WTC11 (cell line): Measurements from ENCODE around the gene DYNC1LI2. TPM values are rescaled to one million over a fixed set of nuclear protein-coding genes. Genes with fewer than 3 reads are reported as not detected.
A peak's percentile ranks its signal among the peaks of the same experiment; 100 is the strongest.

Source experiments
- ATAC-seq: fragments of 200-7000 bp; cut with Tn5 transposase; 2 replicates; pipeline ENCODE4 v1.10.0; 2021; ENCODE audit warnings: mild to moderate bottlenecking, moderate library complexity
- CTCF ChIA-PET: fragments of 300-600 bp; sonication (Branson Sonifier 250); formaldehyde crosslinking; loops from one replicate; lab custom pipeline; 2021; ENCODE audit warnings: antibody characterized with exemption; lab: Charles Lee
- POLR2A ChIA-PET: fragments of 350-600 bp; sonication (Branson Sonifier 250); formaldehyde crosslinking; loops from one replicate; lab custom pipeline; 2021; ENCODE audit warnings: antibody characterized with exemption; lab: Charles Lee
- DNase-seq: peaks from one replicate; pipeline ENCODE4 v3.0.0; 2021; ENCODE audit warnings: low spot score
- H3K27ac Mint-ChIP-seq: 2 replicates; pipeline ENCODE4 v1.8.0; 2021; ENCODE audit warnings: mixed read lengths
- H3K27me3 Mint-ChIP-seq: 2 replicates; pipeline ENCODE4 v1.8.0; 2021; ENCODE audit warnings: low read depth, mild to moderate bottlenecking, moderate library complexity, mixed read lengths
- H3K36me3 Mint-ChIP-seq: 2 replicates; pipeline ENCODE4 v1.8.0; 2021; ENCODE audit warnings: mixed read lengths
- H3K4me1 Mint-ChIP-seq: 2 replicates; pipeline ENCODE4 v1.8.0; 2022; ENCODE audit warnings: mixed read lengths
- H3K4me3 Mint-ChIP-seq: 2 replicates; pipeline ENCODE4 v1.8.0; 2021; ENCODE audit warnings: mild to moderate bottlenecking, moderate library complexity, mixed read lengths
- H3K9me3 Mint-ChIP-seq: 2 replicates; pipeline ENCODE4 v1.8.0; 2021; ENCODE audit warnings: mixed read lengths
- CREB1 ChIP-seq: sonication (generic); formaldehyde crosslinking; IDR thresholded peaks from 2 replicates; pipeline ENCODE4 v1.8.0; 2023; ENCODE audit warnings: mild to moderate bottlenecking, missing genetic modification reagents
- CREM ChIP-seq: sonication (generic); formaldehyde crosslinking; IDR thresholded peaks from 2 replicates; pipeline ENCODE4 v1.8.1; 2022; ENCODE audit warnings: mild to moderate bottlenecking, missing genetic modification reagents, moderate library complexity
- ETV6 ChIP-seq: sonication (generic); formaldehyde crosslinking; IDR thresholded peaks from 2 replicates; pipeline ENCODE4 v1.8.1; 2022; ENCODE audit warnings: mild to moderate bottlenecking, missing genetic modification reagents
- FOXP1 ChIP-seq: sonication (generic); formaldehyde crosslinking; IDR thresholded peaks from 2 replicates; pipeline ENCODE4 v1.8.0; 2022; ENCODE audit warnings: missing genetic modification reagents, mild to moderate bottlenecking, moderate library complexity, borderline replicate concordance
- MYBL2 ChIP-seq: sonication (generic); formaldehyde crosslinking; IDR thresholded peaks from 2 replicates; pipeline ENCODE4 v1.8.1; 2023; ENCODE audit warnings: mild to moderate bottlenecking, moderate library complexity, missing genetic modification reagents
- NFATC4 ChIP-seq: fragments of 250-450 bp; sonication (Bioruptor Pico); IDR thresholded peaks from 2 replicates; pipeline ENCODE4 v1.9.0; 2021; ENCODE audit warnings: mild to moderate bottlenecking
- NR2C2 ChIP-seq: sonication (generic); formaldehyde crosslinking; IDR thresholded peaks from 2 replicates; pipeline ENCODE4 v1.8.0; 2022; ENCODE audit warnings: mild to moderate bottlenecking, missing genetic modification reagents
- NR3C1 ChIP-seq: sonication (generic); formaldehyde crosslinking; conservative IDR thresholded peaks from 2 replicates; pipeline ENCODE4 v1.8.1; 2023; ENCODE audit warnings: low read depth, mild to moderate bottlenecking, missing genetic modification reagents
- OVOL2 ChIP-seq: fragments of 250-450 bp; sonication (Bioruptor Pico); IDR thresholded peaks from 2 replicates; pipeline ENCODE4 v1.9.0; 2021; ENCODE audit warnings: mild to moderate bottlenecking, borderline replicate concordance
- TP53 ChIP-seq: sonication (generic); formaldehyde crosslinking; IDR thresholded peaks from 2 replicates; pipeline ENCODE4 v1.8.1; 2023; ENCODE audit warnings: mild to moderate bottlenecking, missing genetic modification reagents
- ZNF219 ChIP-seq: sonication (generic); formaldehyde crosslinking; IDR thresholded peaks from 2 replicates; pipeline ENCODE4 v1.8.0; 2023; ENCODE audit warnings: missing genetic modification reagents, mild to moderate bottlenecking, borderline replicate concordance
- ZNF396 ChIP-seq: fragments of 250-450 bp; sonication (Bioruptor Pico); IDR thresholded peaks from 2 replicates; pipeline ENCODE4 v1.8.0; 2021; ENCODE audit warnings: mild to moderate bottlenecking, moderate library complexity, borderline replicate concordance
- total RNA-seq: library from RNA; stranded (reverse); gene quantifications from 3 replicates; pipeline ENCODE4 v1.2.3, GENCODE V29; 2021
- TF ChIP-seq, protein P1 (sequence below): sonication (generic); formaldehyde crosslinking; conservative IDR thresholded peaks from 2 replicates; pipeline ENCODE4 v1.8.1; 2023; ENCODE audit warnings: mild to moderate bottlenecking, low read depth, missing genetic modification reagents, moderate library complexity
- TF ChIP-seq, protein P2 (sequence below): sonication (generic); formaldehyde crosslinking; IDR thresholded peaks from 2 replicates; pipeline ENCODE4 v1.8.0; 2022; ENCODE audit warnings: mild to moderate bottlenecking, missing genetic modification reagents
- TF ChIP-seq, protein P3 (sequence below): fragments of 250-450 bp; sonication (Bioruptor Pico); IDR thresholded peaks from 2 replicates; pipeline ENCODE4 v1.9.0; 2021; ENCODE audit warnings: moderate library complexity, mild to moderate bottlenecking, inconsistent platforms, borderline replicate concordance
- TF ChIP-seq, protein P4 (sequence below): sonication (generic); formaldehyde crosslinking; IDR thresholded peaks from 2 replicates; pipeline ENCODE4 v1.8.0; 2022; ENCODE audit warnings: mild to moderate bottlenecking, missing genetic modification reagents
- TF ChIP-seq, protein P5 (sequence below): sonication (generic); formaldehyde crosslinking; IDR thresholded peaks from 2 replicates; pipeline ENCODE4 v1.8.1; 2022; ENCODE audit warnings: low read depth, mild to moderate bottlenecking, moderate library complexity, missing genetic modification reagents, borderline replicate concordance
- TF ChIP-seq, protein P6 (sequence below): sonication (generic); formaldehyde crosslinking; IDR thresholded peaks from 2 replicates; pipeline ENCODE4 v1.8.1; 2022; ENCODE audit warnings: mild to moderate bottlenecking, moderate library complexity, missing genetic modification reagents
- TF ChIP-seq, protein P7 (sequence below): sonication (generic); formaldehyde crosslinking; IDR thresholded peaks from 2 replicates; pipeline ENCODE4 v1.8.1; 2023; ENCODE audit warnings: mild to moderate bottlenecking, moderate library complexity, missing genetic modification reagents
- TF ChIP-seq, protein P8 (sequence below): fragments of 250-450 bp; sonication (Bioruptor Pico); IDR thresholded peaks from 2 replicates; pipeline ENCODE4 v1.9.0; 2021; ENCODE audit warnings: mild to moderate bottlenecking

DYNC1LI2 gene
- total RNA-seq, 1 experiment from 2014 or later, result 89.8 TPM

DNA sequence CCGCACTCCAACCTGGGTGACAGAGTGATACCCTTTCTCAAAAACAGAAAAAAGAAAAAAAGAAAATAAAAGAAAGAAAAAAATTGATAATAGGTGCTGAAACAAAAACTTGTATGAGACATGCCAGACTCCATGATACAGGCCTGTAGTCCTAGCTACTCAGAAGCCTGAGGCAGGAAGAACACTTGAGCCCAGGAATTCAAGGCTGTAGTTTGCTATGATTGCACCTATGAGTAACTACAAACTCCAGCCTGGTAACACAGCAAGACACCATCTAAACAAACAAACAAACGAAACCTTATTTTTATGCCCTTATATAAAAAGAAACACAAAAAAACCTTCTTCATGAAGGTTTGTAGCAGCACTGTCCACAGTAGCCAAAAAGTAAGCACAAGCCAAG is 49.9 kb downstream of the DYNC1LI2 start:
- Mint-ChIP-seq H3K4me3 (no peak overlapping the region), H3K9me3 (no peaks in the 10 kb centered on the region), H3K4me1 (peaks cover 12% of the 10 kb centered on the region)

DNA sequence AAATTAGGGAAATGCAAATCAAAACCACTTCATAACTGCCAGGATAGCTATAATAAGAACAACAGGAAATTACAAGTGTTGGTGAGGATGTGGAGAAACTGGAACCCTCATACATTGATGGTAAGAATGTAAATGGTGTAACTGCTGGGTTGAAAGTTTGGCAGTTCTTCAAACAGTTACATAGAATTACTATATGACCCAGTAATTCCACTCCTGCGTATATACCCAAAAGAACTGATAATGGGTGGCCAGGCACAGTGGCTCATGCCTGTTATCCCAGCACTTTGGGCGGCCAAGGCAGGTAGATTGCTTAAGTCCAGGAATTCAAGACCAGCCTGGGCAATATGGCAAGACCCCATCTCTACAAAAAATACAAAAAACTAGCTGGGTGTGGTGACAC is 50.4 kb downstream of the DYNC1LI2 start:
- H3K27me3 Mint-ChIP-seq, result peaks cover 9% of the 10 kb centered on the region
- no peak for ATAC-seq
- no peak for TF ChIP-seq ZNF396
- TF ChIP-seq, all 79 proteins: peak for 0
- no peak for DNase-seq
- Mint-ChIP-seq H3K36me3 (no peaks in the 10 kb centered on the region), H3K4me1 (peaks cover 8% of the 10 kb centered on the region), H3K27ac (no peak overlapping the region), H3K4me3 (no peak overlapping the region), H3K9me3 (no peaks in the 10 kb centered on the region)
- POLR2A ChIA-PET, result interaction anchor here (0.7 kb wide), 1 partner anchor 102 kb away, joined by 8 read pairs; no protein-coding TSS in a partner anchor
- CTCF ChIA-PET, result interaction anchor here (1.0 kb wide), 1 partner anchor 93 kb away, joined by 3 read pairs; no protein-coding TSS in a partner anchor

More for the DNA sequence above, 49.9 kb downstream of the DYNC1LI2 start:
- no peak for TF ChIP-seq ETV6 (CRISPR knock-in tag)
- TF ChIP-seq, protein P1, sequence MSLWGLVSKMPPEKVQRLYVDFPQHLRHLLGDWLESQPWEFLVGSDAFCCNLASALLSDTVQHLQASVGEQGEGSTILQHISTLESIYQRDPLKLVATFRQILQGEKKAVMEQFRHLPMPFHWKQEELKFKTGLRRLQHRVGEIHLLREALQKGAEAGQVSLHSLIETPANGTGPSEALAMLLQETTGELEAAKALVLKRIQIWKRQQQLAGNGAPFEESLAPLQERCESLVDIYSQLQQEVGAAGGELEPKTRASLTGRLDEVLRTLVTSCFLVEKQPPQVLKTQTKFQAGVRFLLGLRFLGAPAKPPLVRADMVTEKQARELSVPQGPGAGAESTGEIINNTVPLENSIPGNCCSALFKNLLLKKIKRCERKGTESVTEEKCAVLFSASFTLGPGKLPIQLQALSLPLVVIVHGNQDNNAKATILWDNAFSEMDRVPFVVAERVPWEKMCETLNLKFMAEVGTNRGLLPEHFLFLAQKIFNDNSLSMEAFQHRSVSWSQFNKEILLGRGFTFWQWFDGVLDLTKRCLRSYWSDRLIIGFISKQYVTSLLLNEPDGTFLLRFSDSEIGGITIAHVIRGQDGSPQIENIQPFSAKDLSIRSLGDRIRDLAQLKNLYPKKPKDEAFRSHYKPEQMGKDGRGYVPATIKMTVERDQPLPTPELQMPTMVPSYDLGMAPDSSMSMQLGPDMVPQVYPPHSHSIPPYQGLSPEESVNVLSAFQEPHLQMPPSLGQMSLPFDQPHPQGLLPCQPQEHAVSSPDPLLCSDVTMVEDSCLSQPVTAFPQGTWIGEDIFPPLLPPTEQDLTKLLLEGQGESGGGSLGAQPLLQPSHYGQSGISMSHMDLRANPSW (CRISPR knock-in tag), result no peak
- no peak for TF ChIP-seq FOXP1
- no peak for TF ChIP-seq NR3C1 (CRISPR knock-in tag)
- TF ChIP-seq, protein P2, sequence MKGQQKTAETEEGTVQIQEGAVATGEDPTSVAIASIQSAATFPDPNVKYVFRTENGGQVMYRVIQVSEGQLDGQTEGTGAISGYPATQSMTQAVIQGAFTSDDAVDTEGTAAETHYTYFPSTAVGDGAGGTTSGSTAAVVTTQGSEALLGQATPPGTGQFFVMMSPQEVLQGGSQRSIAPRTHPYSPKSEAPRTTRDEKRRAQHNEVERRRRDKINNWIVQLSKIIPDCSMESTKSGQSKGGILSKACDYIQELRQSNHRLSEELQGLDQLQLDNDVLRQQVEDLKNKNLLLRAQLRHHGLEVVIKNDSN (CRISPR knock-in tag), result no peak
- TF ChIP-seq CREM, result no peak
- TF ChIP-seq, protein P3, sequence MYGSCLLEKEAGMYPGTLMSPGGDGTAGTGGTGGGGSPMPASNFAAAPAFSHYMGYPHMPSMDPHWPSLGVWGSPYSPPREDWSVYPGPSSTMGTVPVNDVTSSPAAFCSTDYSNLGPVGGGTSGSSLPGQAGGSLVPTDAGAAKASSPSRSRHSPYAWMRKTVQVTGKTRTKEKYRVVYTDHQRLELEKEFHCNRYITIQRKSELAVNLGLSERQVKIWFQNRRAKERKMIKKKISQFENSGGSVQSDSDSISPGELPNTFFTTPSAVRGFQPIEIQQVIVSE (CRISPR knock-in tag), result no peak
- no peak for TF ChIP-seq TP53 (CRISPR knock-in tag)
- TF ChIP-seq, protein P4, sequence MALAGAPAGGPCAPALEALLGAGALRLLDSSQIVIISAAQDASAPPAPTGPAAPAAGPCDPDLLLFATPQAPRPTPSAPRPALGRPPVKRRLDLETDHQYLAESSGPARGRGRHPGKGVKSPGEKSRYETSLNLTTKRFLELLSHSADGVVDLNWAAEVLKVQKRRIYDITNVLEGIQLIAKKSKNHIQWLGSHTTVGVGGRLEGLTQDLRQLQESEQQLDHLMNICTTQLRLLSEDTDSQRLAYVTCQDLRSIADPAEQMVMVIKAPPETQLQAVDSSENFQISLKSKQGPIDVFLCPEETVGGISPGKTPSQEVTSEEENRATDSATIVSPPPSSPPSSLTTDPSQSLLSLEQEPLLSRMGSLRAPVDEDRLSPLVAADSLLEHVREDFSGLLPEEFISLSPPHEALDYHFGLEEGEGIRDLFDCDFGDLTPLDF (CRISPR knock-in tag), result no peak
- no peak for TF ChIP-seq MYBL2 (CRISPR knock-in tag)
- H3K27me3 Mint-ChIP-seq, result peaks cover 9% of the 10 kb centered on the region
- H3K27ac Mint-ChIP-seq, result no peak overlapping the region
- POLR2A ChIA-PET, result interaction anchor here (0.7 kb wide), 1 partner anchor 102 kb away, joined by 8 read pairs; no protein-coding TSS in a partner anchor
- ATAC-seq, result no peak
- no peaks in the 10 kb centered on the region for H3K36me3 Mint-ChIP-seq
- no peak for DNase-seq
- CTCF ChIA-PET, result interaction anchor here (1.0 kb wide), 1 partner anchor 93 kb away, joined by 3 read pairs; no protein-coding TSS in a partner anchor

DNA sequence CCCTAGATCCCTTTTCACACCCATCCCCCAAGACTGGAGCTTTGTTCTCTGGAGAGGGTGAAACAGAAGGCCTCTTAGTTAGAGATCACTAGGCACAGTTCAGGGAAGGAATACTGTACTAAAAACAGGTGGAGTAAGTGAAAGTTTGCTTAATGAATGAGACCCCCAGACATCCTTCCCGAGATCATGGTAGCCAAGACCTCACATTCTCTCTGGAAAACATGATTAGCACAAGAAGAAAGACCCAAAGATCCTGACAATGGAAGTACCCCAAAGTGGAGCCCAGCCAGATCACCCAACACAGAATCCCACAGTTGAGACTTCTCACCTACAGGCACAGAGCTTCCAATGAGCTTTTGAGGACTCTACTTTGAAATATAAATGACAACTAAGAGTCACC is 51.5 kb downstream of the DYNC1LI2 start:
- Mint-ChIP-seq H3K4me3 (no peak overlapping the region), H3K36me3 (no peaks in the 10 kb centered on the region), H3K27ac (0 out of 2 replicates have a peak overlapping the region, but pooled peaks have one; percentile 29)
- TF ChIP-seq CREB1 (CRISPR knock-in tag), result no peak
- TF ChIP-seq NR2C2 (CRISPR knock-in tag), result no peak
- TF ChIP-seq, protein P5, sequence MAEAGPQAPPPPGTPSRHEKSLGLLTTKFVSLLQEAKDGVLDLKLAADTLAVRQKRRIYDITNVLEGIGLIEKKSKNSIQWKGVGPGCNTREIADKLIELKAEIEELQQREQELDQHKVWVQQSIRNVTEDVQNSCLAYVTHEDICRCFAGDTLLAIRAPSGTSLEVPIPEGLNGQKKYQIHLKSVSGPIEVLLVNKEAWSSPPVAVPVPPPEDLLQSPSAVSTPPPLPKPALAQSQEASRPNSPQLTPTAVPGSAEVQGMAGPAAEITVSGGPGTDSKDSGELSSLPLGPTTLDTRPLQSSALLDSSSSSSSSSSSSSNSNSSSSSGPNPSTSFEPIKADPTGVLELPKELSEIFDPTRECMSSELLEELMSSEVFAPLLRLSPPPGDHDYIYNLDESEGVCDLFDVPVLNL (CRISPR knock-in tag), result no peak
- TF ChIP-seq, protein P6, sequence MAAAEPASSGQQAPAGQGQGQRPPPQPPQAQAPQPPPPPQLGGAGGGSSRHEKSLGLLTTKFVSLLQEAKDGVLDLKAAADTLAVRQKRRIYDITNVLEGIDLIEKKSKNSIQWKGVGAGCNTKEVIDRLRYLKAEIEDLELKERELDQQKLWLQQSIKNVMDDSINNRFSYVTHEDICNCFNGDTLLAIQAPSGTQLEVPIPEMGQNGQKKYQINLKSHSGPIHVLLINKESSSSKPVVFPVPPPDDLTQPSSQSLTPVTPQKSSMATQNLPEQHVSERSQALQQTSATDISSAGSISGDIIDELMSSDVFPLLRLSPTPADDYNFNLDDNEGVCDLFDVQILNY (CRISPR knock-in tag), result no peak
- TF ChIP-seq, protein P7, sequence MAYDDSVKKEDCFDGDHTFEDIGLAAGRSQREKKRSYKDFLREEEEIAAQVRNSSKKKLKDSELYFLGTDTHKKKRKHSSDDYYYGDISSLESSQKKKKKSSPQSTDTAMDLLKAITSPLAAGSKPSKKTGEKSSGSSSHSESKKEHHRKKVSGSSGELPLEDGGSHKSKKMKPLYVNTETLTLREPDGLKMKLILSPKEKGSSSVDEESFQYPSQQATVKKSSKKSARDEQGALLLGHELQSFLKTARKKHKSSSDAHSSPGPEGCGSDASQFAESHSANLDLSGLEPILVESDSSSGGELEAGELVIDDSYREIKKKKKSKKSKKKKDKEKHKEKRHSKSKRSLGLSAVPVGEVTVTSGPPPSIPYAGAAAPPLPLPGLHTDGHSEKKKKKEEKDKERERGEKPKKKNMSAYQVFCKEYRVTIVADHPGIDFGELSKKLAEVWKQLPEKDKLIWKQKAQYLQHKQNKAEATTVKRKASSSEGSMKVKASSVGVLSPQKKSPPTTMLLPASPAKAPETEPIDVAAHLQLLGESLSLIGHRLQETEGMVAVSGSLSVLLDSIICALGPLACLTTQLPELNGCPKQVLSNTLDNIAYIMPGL (CRISPR knock-in tag), result no peak
- no peak for TF ChIP-seq OVOL2
- TF ChIP-seq FOXP1, result no peak
- TF ChIP-seq NFATC4, result no peak
- TF ChIP-seq ZNF219 (CRISPR knock-in tag), result no peak
- TF ChIP-seq, protein P8, sequence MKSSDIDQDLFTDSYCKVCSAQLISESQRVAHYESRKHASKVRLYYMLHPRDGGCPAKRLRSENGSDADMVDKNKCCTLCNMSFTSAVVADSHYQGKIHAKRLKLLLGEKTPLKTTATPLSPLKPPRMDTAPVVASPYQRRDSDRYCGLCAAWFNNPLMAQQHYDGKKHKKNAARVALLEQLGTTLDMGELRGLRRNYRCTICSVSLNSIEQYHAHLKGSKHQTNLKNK (CRISPR knock-in tag), result no peak

More for the DNA sequence above, 51.5 kb downstream of the DYNC1LI2 start:
- POLR2A ChIA-PET, result no interaction called here
- H3K4me1 Mint-ChIP-seq, result peaks cover 17% of the 10 kb centered on the region
- peaks cover 9% of the 10 kb centered on the region for H3K27me3 Mint-ChIP-seq
- DNase-seq, result no peak
- H3K9me3 Mint-ChIP-seq, result no peaks in the 10 kb centered on the region
- ATAC-seq, result no peak
- CTCF ChIA-PET, result interaction anchor here (1.0 to 1.4 kb wide), 2 partner anchors 91 to 131 kb away, joined by 3 to 4 read pairs; partner anchors contain the start of gene NAE1
